SH-SY5Y (cell line): Measurements from ENCODE around the gene HLCS.

Source experiments
- GATA2 ChIP-seq: IDR thresholded peaks from 2 replicates; pipeline ENCODE4 v1.6.1; 2011; ENCODE audit warnings: mild to moderate bottlenecking, low read depth, low read length
- GATA3 ChIP-seq: IDR thresholded peaks from 2 replicates; pipeline ENCODE4 v1.6.1; 2011; ENCODE audit warnings: low read depth, mild to moderate bottlenecking, low read length, moderate library complexity

Gene HLCS

DNA sequence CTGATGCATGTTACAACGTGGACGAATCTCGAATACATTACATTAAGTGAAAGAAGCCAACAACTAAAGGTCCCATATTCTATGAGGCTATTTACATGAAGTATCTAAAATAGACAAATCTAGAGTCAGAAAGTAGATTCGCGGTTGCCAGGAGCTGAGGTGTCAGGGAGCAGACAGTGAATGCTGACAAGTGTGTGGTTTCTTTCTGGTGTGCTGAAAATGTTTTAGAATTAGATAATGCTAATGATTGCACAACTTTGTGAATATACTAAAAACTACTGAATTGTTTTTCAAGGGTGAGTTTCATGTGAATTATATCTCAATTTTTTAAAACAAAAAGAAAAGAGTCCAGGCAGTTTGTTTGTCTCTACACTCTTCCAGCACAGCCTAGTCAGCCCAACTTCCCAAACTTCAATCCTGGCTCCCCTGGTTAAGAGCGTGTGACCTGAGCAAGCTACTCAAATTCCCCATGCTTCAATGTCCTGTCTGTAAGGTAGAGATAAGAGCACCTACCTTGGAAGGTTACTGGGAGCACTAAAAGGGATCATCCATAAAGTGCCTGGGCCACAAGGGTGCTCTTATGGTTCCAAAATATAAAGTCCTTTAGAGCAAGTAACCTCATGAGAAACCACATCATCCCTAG, 20.9 kb downstream of the HLCS start:
- TF ChIP-seq GATA2 (no peak), GATA3 (no peak)

DNA sequence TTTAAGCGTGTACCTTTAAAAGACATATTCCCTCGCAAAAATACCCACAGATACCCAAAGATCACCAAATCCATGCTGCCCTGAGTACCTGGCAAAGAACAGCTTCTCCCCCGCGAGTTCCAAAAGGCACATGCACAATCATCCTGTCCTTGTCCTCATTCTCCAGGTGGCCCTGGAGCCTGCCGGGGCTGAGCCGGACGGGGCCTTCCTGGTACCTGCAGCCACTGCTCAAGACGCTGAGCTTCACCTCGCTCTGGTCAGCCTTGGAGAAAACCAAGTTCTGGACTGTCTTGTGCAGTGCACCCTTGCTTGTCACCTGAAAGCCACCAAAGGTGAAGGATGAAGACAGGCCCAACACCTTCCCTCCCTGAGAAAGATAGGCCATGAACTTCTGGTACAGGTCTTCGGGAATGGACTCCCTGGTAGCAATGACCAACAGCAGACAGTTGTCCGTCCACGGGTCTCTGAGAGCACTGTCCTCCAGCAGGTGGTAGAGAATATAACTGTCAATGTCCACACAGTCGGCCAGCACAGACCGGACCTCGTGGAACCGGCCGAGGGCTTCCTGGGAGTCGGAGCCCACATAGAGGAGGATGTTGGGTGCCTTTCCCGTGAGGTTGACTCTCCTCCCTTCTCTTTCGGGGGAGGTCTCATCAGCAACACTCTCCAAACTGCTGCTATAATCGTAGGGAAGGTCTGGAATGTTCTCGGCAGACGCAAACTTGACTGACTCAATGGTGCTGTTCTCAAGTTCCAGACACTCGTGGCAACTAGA, 29.9 kb downstream of the HLCS start:
- TF ChIP-seq GATA2 (no peak), GATA3 (no peak)

DNA sequence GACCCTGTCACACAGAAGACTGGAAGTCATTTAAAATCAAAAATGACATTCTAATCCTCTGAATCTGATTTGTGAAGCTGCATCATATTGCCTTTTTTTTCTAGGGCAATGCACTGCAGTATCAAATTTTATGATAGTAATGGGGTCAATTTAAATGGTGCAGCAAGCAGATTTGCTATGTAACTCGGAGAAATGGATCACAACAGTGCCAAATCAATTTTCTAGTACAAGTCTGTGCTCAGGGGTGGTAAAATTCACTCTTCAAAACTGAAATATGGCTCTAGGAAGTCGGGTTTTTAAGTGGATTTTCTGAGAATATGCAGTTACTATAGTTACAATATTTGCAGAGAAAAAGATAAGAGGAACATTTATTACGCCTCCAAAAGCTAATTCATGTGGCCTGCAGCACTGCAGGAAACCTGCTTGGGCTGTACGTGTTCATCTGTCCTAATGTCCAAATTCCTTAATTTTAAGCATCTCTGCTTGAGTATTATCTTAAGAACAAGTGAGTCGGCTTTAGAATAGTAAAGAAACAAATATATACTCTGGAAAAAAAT, 31.5 kb downstream of the HLCS start:
- TF ChIP-seq GATA2 (no peak), GATA3 (no peak)

GRCh38 chr21:36932161-36932816, 34.2 kb downstream of the HLCS start:
- TF ChIP-seq GATA3: no peak
- no peak for TF ChIP-seq GATA2

GRCh38 chr21:36929622-36930021, 36.8 kb downstream of the HLCS start:
- TF ChIP-seq GATA2: no peak
- TF ChIP-seq GATA3: no peak

GRCh38 chr21:36928960-36929359, 37.5 kb downstream of the HLCS start:
- TF ChIP-seq GATA2 (no peak), GATA3 (no peak)

DNA sequence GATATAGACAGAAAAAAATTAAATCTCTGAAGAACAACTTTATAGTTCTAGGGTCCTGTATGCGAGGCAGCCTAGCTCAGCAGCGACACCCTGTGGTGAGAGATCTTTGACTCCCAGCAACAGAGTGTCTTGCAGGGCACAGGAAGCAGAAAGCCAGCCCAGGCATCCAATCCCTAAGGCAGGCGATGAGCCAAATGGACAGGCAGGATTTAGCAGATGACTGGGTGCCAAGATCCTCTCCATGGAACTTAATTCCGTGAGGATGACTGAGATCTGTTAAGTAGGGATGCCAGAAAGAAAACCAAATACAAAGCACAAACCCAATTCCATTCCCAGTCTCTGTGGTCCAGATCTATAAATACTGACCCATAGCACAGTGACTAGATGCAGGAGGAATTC, 38.8 kb downstream of the HLCS start:
- TF ChIP-seq GATA2 (no peak), GATA3 (no peak)

DNA sequence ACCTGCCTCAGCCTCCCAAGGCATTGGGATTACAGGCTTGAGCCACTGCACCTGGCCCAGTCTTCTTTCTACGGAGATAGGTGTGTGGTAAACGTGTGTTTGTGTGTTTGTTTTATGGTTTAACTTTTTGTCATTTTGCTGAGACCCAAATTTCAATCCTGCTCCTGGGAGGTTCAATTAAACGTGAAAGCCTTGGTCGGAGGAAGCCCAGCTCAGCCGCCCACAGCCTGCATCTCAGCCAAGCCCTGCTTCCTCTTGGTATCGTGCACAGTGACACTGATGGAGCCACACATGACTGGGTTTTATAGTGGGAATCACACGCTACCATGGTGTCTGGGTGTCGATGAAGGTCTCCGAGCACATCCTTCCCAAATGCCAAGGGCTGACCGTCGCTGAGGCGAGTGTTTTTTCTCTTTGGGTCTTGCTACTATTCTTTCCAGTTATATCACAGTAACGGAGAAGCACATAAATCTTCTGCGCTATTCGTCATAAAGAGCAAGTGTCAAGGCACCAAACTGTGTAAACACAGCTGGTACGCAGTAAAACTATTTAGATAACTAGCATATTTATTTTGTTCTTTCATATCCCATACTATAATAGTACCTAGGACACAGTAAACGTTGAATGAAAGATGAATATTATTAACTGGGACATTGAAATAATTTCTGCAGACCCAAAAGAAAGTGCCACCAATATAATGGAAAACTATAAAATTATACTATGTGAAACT, 39.3 kb downstream of the HLCS start:
- TF ChIP-seq GATA3 (no peak), GATA2 (no peak)

DNA sequence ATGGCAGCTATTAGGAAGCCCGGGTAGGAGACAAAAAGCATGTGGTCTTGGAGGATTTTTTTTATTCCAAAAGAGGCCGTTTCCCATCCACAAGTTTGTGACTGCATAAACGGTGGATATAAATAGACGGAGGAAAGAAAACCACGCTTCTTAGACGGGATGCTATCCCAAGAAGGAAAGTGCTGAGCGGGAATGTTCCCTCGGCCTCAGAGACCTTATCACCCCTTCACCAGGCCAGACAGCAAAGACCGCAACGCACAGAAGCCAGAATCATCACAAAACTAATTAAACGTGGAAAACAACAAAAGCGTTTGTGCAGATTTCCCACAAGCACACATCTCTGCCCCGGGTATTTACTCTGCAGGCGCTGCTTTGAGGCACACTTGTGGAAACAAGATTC, 43.2 kb downstream of the HLCS start:
- TF ChIP-seq GATA3 (no peak), GATA2 (no peak)

DNA sequence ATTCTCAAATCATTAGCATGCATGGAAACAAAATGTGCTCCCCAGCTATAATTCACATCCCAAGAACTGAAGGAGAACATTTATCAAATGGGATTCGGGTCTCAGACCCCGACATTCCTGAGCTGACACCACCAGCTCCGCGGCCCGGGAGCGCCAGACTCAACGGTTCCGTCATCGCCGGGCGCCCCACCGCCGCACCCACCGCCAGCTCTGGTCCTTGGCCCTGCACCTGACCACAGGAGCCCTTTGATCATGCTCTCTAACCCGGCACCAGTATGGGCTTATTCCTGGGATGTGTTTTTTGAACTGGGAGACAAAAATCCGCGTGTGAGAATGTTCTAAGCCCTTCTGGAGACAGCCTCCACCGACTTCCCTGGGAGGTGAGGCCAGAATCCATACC, 43.6 kb downstream of the HLCS start:
- TF ChIP-seq GATA3 (no peak), GATA2 (no peak)

DNA sequence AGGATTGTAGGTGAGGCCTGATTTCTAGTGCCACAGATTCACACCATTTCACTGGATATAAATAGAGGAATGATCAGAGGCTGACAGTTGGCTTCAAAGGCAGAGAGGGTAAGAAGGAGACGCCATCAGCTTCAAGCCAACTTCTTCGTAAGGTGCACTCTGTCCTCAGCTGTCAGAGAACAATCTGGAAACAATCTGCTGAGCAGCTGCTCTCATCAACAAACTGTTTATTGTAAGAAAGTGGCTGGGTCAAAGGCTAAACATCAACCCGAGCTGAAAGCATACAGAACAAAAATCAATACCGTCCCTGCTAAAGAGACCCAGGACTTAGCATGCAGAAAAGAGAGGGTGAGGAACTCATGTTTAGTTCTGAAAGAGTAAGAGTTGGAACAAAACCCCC, 48.2 kb downstream of the HLCS start:
- no peak for TF ChIP-seq GATA3
- no peak for TF ChIP-seq GATA2

- TF ChIP-seq GATA3 (no peak), GATA2 (no peak)
Measured at GRCh38 chr21:36917471-36918158, 48.9 kb downstream of the HLCS start.

GRCh38 chr21:36916718-36917117, 49.8 kb downstream of the HLCS start:
- TF ChIP-seq GATA2 (no peak), GATA3 (no peak)
